NOMO-1 (cell line): ENCODE results near the gene MAP7.
"Not testable (repeated sequence)": the region's sequence is repeated elsewhere in the genome, so short reads cannot be mapped to it uniquely, and the experiment has no call there.

Source experiments
- DNase-seq, 2 experiments: peaks; one replicate each; lab custom pipeline; 2025; ENCODE audit not compliant: unreplicated experiment in 2 of 2; lab: John Stamatoyannopoulos, UW

The MAP7 gene

DNA sequence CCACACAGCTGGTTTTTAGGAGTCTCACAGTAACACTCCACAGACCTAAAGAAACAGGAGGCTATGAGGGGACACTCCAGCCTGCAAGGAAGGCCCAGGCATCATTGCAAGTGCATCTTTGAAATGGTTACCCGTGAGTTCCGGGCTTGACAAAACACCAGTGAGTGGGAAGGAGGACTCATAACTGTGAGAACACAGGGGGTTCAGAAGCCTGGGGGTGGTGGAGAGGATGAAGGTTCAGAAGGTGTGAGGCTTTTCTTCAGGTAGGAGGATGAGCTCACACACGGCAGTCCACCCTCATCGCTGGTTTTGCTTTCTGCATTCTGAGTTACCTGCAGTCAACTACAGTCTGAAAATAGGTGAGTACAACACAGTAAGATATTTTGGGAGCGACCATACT, 39.9 kb downstream of the MAP7 start:
- DNase-seq = no peak

DNA sequence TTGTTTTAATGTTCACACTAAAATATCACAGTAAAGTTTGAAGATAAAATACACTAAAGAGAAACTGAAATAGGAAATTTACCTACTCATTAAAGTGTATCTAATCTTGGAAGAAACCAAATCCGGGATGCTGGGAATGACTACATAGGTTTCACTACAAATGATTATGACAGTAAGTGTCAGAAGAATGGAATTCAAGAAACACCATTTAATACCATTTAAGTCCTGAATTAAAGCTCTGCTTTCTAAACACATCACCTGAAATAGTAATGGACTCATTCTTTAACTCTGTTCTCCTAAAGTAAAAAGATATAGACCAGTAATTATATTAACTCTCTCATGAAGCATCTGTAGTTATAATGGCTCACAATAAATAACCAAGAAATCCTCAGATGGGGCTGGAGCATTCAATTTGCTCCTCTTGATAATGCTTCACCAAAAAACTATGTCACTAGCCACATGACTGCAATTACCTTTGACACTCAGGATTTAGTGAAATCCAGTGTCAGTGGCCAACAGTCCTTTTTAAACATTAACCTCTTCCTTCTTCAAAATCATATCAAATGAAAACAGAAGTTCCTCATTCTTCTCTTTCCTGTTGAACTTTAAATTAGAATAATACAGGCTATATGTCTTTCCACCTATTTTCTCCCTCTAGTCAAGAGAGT, 41.4 kb downstream of the MAP7 start:
- DNase-seq = peak; percentile 11 to 74

DNA sequence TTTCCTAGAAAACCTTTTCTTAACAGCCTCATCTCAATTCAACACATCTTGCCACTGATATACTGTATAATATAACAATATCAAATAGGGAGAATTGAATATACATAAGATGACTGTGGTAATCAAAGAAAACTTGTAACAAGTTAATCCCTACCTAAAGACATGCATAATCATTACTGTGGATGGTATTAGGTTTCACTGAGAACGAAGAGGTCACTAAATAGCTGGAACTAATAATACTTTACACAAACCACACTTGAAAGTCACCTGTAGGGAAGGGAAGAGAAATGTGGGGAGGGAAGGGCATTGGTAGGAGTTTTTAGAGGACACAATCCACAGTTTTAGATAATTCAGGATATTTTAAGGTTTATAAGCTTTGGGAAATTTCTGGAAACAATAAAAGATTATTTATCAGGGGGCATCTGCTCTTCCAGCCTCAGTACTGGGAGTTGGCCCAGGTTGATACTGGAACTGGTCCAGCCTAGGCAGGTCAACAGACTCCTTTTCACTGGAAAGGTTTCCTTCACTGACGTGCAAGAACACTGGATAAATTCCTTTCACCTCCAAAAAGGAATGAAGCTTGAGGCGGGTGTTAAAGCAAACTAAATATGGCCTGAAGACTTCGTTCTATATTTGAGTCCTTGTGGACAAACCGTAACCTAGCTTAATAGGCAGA, 44.0 kb downstream of the MAP7 start:
- no peak for DNase-seq

DNA sequence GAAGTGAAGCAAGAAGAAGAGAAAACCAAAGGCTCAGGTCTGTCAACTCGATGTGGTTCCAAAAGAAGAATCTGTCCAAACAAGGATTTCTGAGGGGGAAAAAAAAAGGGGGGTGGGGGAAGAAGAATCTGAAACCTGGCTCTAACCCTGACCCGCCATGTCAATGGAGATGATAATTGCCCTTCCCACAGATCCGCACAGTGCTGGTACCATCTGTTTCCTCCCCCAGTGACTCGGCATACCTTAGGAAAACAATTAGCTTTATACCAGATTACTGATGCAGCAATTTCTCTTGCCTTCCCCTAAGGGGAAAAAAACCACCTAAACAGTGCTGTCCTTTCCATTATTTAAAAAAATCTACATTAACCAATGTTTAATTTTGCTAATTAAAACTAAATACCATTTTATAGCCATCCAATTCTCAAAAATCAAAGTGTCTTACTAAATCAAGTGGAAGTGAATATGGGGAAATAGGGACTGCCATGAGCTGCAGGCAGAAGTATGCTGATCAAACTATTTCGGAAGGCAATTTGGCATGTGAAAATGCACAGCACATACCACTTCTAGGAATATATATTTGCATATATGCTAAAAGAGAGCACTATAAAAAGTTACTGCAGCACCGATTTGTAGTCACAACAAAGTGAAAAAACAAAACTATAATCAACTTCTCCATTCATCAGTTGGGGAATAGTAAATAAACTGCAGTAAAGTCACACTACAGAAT, 46.8 kb downstream of the MAP7 start:
- DNase-seq = peak in 1 of 2 experiments; percentile 44

GRCh38 chr6:136502786-136503185, 47.4 kb downstream of the MAP7 start:
- peak in 1 of 2 experiments; percentile 60 for DNase-seq

GRCh38 chr6:136501514-136501913, 48.7 kb downstream of the MAP7 start:
- peak in 1 of 2 experiments; percentile 43 for DNase-seq

- peak; percentile 9 to 37 for DNase-seq
Measured at GRCh38 chr6:136501096-136501495, 49.1 kb downstream of the MAP7 start.

- no peak for DNase-seq
Measured at GRCh38 chr6:136500414-136500813, 49.8 kb downstream of the MAP7 start.

DNA sequence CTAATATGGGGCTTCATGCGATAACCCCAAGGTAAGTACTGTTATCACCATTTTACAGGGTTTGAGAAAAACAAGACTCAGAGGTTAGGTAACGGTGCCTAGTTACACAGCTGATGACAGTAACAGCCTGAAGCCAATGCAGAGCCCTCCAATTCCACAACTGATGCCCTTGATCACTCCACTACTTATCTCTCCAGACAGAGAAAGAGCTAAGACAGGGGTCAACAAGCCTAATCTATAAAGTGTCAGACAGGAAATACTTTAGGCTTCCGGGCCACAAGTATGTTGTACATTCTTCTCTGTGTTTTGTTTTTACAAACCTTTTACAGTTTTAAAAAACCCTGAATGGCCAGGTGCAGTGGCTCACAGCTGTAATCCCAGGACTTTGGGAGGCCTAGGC, 50.9 kb downstream of the MAP7 start:
- no peak for DNase-seq

DNA sequence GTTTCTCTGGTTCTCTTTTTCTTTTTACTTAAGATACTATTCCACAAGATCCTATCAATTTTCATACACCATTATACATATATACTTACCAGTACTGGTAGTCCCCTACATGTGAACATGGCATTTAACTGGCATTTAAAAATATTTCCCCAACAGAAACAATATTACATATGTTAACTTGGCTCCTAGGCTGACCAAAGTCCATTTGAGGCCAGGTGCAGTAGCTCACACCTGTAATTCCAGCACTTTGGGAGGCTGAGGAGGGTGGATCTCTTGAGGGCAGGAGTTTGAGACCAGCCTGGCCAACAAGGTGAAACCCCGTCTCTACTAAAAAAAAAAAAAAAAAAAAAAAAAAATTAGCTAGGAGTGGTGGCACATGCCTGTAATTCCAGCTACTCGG, 53.8 kb downstream of the MAP7 start:
- not testable (repeated sequence) for DNase-seq

GRCh38 chr6:136494710-136495109, 55.5 kb downstream of the MAP7 start:
- DNase-seq = no peak

GRCh38 chr6:136494059-136494458, 56.2 kb downstream of the MAP7 start:
- no peak for DNase-seq

GRCh38 chr6:136492409-136492808, 57.8 kb downstream of the MAP7 start:
- no peak for DNase-seq

- DNase-seq = no peak
Measured at GRCh38 chr6:136491754-136492153, 58.5 kb downstream of the MAP7 start.

- no peak for DNase-seq
Measured at GRCh38 chr6:136491251-136491650, 59.0 kb downstream of the MAP7 start.

DNA sequence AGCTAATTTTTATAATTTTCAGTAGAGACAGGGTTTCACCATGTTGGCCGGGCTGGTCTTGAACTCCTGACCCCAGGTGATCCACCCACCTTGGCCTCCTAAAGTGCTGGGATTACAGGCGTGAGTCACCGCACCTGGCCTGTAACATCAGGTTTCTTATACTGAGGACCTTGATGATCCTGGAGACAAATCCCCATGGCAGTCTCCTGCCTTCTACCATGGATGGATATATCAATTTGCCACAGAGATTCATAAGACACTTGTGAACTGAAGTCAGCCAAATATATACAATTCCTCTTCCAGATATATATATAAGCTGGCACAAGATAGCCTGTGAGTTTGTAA, 60.6 kb downstream of the MAP7 start:
- not testable (repeated sequence) for DNase-seq

- no peak for DNase-seq
Measured at GRCh38 chr6:136487759-136488425, 62.3 kb downstream of the MAP7 start.

- no peak for DNase-seq
Measured at GRCh38 chr6:136486357-136486756, 63.9 kb downstream of the MAP7 start.

DNA sequence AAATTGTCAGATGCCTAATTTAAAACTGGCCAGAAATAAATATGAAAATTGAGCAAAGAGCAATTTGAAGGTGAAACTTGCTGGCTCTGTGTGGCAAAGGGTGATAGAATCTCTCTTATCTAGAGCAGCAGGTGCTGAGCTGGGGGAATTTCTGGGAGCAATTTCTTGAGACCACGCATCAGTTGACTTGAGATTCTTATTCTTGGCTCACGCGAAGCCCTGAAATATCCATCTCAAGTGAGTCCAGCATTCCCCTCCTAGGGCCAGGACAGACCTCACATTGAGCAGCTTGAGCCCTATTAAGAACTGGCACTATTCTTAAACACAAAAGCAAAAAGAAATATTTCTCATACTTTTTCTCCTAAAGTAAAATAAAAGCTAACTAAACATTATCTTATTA, 66.3 kb downstream of the MAP7 start:
- no peak for DNase-seq

DNA sequence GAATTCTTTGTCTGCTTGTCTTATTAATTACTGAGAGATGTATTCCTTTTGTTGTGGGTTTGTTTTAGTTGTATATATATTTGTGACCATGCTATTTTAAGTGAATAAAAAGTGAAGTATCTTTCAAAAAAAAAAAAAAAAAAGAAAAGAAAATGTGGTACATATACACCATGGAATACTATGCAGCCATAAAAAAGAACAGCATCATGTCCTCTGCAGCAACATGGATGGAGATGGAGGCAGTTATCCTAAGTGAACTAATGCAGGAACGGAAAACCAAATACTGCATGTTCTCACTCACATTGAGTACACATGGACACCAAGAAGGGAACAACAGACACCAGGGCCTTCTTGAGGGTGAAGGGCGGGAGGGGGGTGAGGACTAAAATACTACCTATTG, 67.2 kb downstream of the MAP7 start:
- DNase-seq = not testable (repeated sequence)

DNA sequence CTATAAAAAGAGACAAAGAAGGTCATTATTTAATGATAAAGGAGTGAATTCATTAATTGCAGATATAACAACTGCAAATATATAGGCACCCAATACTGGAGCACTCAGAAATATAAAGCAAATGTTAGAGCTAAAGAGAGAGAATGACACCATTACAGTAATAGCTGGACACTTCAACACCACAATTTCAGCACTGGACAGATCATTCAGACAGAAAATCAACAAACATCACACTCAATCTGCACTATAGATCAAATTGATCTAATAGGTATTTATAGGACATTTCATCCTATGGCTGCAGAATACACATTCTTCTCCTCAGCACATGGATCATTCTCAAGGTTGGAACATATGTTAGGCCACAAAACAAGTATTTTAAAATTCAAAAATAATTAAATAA, 72.7 kb downstream of the MAP7 start:
- DNase-seq = no peak
